Right ventricle myocardium inferior (tissue), 1 donor: ENCODE results near the gene GPR50. TPM values are rescaled to one million over a fixed set of nuclear protein-coding genes. Genes with fewer than 3 reads are reported as not detected.

Experiments
- ATAC-seq: fragments of 200-7000 bp; cut with Tn5 transposase; one replicate; pipeline ENCODE4 v1.9.1; 2020; ENCODE audit warnings: mild to moderate bottlenecking, moderate library complexity
- DNase-seq: peaks from one replicate; pipeline ENCODE4 v3.0.0; 2021; ENCODE audit errors: missing footprints
- intact Hi-C: fragments of 100-400 bp; cut with DNase I; formaldehyde crosslinking; loops from one replicate; pipeline ENCODE4 v1.11.0; 2022
- microRNA-seq: library from miRNA; unstranded; fragments of <30 nt; microRNA quantifications from one replicate; pipeline ENCODE4 v1.2.0, GENCODE V29; 2020
- total RNA-seq: library from RNA; stranded (reverse); fragmentation: NEBNext Ultra II Directional; extraction: Animal tissue kit (Norgen Biotek cat#: 25700); gene quantifications from one replicate; pipeline ENCODE4 v1.2.1, GENCODE V29; 2021
- donor health status: DM: no; HTN: yes; CAD: no; lungs with severe emphysema.

The GPR50 gene
- total RNA-seq, 1 donor from 2014 or later, result not detected

DNA sequence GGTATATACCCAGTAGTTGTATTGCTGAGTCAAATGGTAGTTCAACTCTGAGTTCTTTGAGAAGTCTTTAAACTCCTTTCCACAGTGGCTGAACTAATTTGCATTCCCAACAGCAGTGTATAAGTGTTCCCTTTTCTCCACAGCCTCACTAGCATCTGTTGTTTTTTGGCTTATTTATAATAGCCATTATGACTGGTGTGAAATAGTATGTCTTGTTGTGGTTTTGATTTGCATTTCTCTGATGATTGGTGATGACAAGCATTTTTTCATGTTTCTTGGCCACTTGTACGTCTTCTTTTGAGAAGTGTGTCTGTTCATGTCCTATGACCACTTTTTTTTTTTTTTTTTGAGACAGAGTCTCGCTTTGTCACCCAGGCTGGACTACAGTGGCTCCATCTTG is 30.5 kb downstream of the GPR50 start:
- intact Hi-C loops, result no loop called here
- ATAC-seq, result no peak

GRCh38 chrX:151225843-151226242 is 49.5 kb downstream of the GPR50 start:
- DNase-seq (no peak), ATAC-seq (no peak)
- intact Hi-C loops, result no loop called here

More for the DNA sequence above, 30.5 kb downstream of the GPR50 start:
- DNase-seq, result no peak

DNA sequence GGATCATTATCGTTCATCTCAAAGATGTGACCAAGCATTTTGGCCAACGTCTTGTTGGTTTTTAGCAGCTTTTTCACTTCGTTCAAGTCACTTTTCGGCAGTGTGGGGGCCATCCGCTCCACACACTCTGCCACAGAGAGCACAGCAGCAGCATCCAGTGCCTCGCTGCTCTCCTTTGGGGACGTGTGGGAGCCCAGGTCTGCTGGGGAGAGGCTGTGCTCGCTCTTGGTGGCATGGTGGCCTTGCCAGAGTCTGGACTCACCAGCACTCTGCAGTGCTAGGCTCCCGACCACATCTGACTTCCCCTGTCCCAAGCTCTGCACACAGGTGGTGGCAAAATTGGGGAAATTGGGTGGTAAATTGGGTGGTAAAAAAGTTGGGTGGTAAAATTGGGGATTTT is 50.6 kb downstream of the GPR50 start:
- DNase-seq, result no peak
- intact Hi-C loops, result no loop called here
- ATAC-seq, result no peak

DNA sequence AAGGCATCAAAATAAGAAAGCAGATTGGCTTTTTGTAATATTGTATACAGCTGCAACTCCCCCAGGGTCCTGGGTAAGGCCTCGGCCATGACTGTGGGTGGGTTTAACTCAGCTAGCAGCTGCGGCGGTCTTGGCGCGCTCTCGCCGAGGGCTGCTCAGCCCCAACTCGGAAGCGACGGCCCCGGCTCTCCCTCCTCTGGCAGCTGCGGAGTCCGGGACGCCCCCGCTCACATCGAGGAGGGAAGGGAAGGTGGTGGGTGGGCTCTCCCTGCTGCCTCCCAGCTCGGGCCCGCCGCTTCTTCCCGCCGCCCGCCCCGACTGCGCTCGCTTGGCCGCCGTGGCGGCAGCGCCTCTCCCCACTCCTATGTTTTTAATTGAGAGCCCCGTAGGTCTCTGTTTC is 51.2 kb downstream of the GPR50 start:
- ATAC-seq, result no peak
- intact Hi-C loops, result no loop called here
- DNase-seq, result no peak

DNA sequence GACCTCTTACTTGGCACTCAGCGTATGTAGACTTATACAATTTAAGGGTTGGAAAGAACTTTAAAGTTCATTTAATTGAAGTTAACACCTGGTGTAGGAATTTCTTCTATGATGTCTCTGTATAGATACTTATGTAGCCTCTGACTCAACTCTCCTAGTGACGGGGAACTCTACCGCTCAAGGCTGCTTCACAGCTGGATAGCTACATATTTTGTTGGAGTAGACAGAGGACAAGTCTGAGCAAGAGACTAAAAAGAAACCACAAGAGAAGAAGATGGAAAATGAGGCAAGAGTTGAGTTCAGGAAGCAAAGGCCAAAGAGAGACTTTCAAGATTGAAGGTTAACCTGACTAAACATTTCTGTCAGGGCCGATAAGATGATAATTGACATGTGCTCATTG is 52.6 kb downstream of the GPR50 start:
- intact Hi-C loops, result no loop called here
- DNase-seq, result no peak
- ATAC-seq, result no peak

Small RNAs within 50 kb of the gene (microRNA-seq; reads per million reads assigned to microRNA genes)
- gene MIR4330, result not detected

Other genes with a start within 250 kb of the GPR50 start
- gene HMGB3, start 193.2 kb upstream of the GPR50 start, total RNA-seq, result 7.8 TPM
- 27.2 TPM for gene VMA21, start 220.6 kb downstream of the GPR50 start, total RNA-seq